Left ventricle myocardium superior (tissue), 1 donor: ENCODE data around the gene TMEM141. TPM values are rescaled to one million over a fixed set of nuclear protein-coding genes. Genes with fewer than 3 reads are reported as not detected.
"Not testable (repeated sequence)": the region's sequence is repeated elsewhere in the genome, so short reads cannot be mapped to it uniquely, and the experiment has no call there.

Source experiments
- ATAC-seq: fragments of 200-7000 bp; cut with Tn5 transposase; one replicate; pipeline ENCODE4 v1.9.1; 2020; ENCODE audit warnings: mild to moderate bottlenecking, moderate library complexity
- DNase-seq: peaks from one replicate; pipeline ENCODE4 v3.0.0-alpha.2; 2020
- intact Hi-C: fragments of 100-400 bp; cut with micrococcal nuclease; formaldehyde crosslinking; loops from one replicate; pipeline ENCODE4 v1.11.0; 2022
- total RNA-seq: library from RNA; stranded (reverse); fragmentation: NEBNext Ultra II Directional; extraction: Animal tissue kit (Norgen Biotek cat#: 25700); gene quantifications from one replicate; pipeline ENCODE4 v1.2.1, GENCODE V29; 2021
- donor health status: DM: no; HTN: yes; CAD: no; lungs with severe emphysema.

The TMEM141 gene
- total RNA-seq, 1 donor from 2014 or later, result 74.2 TPM

GRCh38 chr9:136765745-136766409 lies 25.3 kb upstream of the TMEM141 start:
- ATAC-seq, DNase-seq, intact Hi-C loops: not testable (repeated sequence)

- intact Hi-C loops, ATAC-seq: not testable (repeated sequence)
- DNase-seq, result peak; percentile 71
Measured at GRCh38 chr9:136766410-136767120, 24.6 kb upstream of the TMEM141 start.

- no peak for ATAC-seq
- no peak for DNase-seq
- intact Hi-C loops, result no loop called here
Measured at GRCh38 chr9:136769710-136770191, 21.4 kb upstream of the TMEM141 start.

GRCh38 chr9:136771907-136772415 lies 19.2 kb upstream of the TMEM141 start:
- intact Hi-C loops, result no loop called here
- ATAC-seq, result no peak

GRCh38 chr9:136773386-136774044 lies 17.6 kb upstream of the TMEM141 start:
- intact Hi-C loops, result no loop called here
- ATAC-seq, result peak; percentile 48
- DNase-seq, result no peak

More at GRCh38 chr9:136771907-136772415, 19.2 kb upstream of the TMEM141 start:
- no peak for DNase-seq

GRCh38 chr9:136774416-136775045 lies 16.6 kb upstream of the TMEM141 start:
- ATAC-seq (no peak), DNase-seq (no peak)
- intact Hi-C loops, result no loop called here

GRCh38 chr9:136775191-136775590 lies 16.0 kb upstream of the TMEM141 start:
- intact Hi-C loops, result no loop called here
- DNase-seq, result no peak
- no peak for ATAC-seq

- no peak for DNase-seq
- intact Hi-C loops, result no loop called here
- ATAC-seq, result no peak
Measured at GRCh38 chr9:136776947-136777346, 14.2 kb upstream of the TMEM141 start.

- ATAC-seq, result no peak
- DNase-seq, result no peak
- intact Hi-C loops, result no loop called here
Measured at GRCh38 chr9:136777359-136777758, 13.8 kb upstream of the TMEM141 start.

- no peak for DNase-seq
- no peak for ATAC-seq
Measured at GRCh38 chr9:136779808-136780207, 11.3 kb upstream of the TMEM141 start.

GRCh38 chr9:136782452-136782851 lies 8.7 kb upstream of the TMEM141 start:
- DNase-seq (no peak), ATAC-seq (no peak)
- intact Hi-C loops, result no loop called here

More at GRCh38 chr9:136779808-136780207, 11.3 kb upstream of the TMEM141 start:
- intact Hi-C loops, result no loop called here

GRCh38 chr9:136784249-136784996 lies 6.7 kb upstream of the TMEM141 start:
- DNase-seq (no peak), ATAC-seq (no peak)
- intact Hi-C loops, result no loop called here

GRCh38 chr9:136784997-136785361 lies 6.2 kb upstream of the TMEM141 start:
- ATAC-seq (no peak), DNase-seq (no peak)
- intact Hi-C loops, result no loop called here

- DNase-seq, ATAC-seq, intact Hi-C loops: not testable (repeated sequence)
Measured at GRCh38 chr9:136785565-136786355, 5.4 kb upstream of the TMEM141 start.

GRCh38 chr9:136786451-136786850 lies 4.7 kb upstream of the TMEM141 start:
- intact Hi-C loops, result no loop called here
- DNase-seq (no peak), ATAC-seq (no peak)

GRCh38 chr9:136786983-136787382 lies 4.2 kb upstream of the TMEM141 start:
- ATAC-seq, DNase-seq: not testable (repeated sequence)

GRCh38 chr9:136787690-136788400 lies 3.3 kb upstream of the TMEM141 start:
- no peak for ATAC-seq
- peak; percentile 74 for DNase-seq
- intact Hi-C loops, result no loop called here

More at GRCh38 chr9:136786983-136787382, 4.2 kb upstream of the TMEM141 start:
- intact Hi-C loops, result not testable (repeated sequence)
